GM19193 (cell line): ENCODE data around the gene MYO3B.

Source experiments
- POLR2A ChIP-seq: IDR thresholded peaks from 4 replicates; pipeline ENCODE4 v1.6.1; 2011; ENCODE audit not compliant: insufficient read depth, insufficient read length; ENCODE audit errors: extremely low read depth

The MYO3B gene

DNA sequence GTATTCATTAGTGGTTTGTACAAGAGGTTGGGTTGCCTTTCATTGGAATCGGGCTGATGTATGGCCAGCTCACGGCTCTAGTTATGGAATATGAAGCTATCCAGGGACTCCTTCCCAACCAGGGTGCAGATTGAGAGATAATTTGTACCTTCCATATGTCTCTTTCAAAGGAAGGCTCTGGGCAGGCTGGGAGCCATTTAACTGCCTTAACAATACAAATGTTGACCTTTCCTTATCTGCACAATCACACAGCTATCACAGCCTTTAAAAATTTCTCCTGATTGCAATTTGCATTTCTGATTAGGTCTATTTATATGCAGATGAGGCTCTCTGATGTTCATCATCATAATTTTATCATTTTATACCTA lies 58.7 kb downstream of the MYO3B start:
- no peak for TF ChIP-seq POLR2A

DNA sequence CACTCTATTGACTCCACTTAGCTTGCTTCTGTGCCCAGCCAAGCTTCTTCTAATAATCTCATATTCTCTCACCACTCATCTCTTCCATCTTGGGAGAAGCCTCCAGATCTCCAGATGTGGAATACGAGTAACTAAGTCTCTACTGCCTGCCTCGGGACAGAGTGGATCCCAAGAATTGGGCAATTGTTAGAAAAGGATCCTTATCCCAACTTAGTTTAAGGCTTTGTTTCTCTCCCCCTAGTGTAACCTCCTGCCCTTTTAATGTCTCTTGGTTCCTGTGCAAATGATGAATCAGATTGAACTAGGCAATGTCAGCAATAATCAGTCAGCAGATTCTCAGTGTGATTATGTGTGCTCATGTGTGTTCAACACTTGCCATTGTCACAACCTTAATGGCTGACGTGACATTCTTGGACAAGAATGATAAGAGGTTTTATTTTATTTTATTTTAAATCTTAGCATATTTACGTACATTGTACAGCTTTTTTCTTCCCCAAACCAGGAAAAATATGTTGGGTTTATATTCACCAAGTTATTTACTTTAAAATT lies 59.7 kb downstream of the MYO3B start:
- TF ChIP-seq POLR2A = no peak

DNA sequence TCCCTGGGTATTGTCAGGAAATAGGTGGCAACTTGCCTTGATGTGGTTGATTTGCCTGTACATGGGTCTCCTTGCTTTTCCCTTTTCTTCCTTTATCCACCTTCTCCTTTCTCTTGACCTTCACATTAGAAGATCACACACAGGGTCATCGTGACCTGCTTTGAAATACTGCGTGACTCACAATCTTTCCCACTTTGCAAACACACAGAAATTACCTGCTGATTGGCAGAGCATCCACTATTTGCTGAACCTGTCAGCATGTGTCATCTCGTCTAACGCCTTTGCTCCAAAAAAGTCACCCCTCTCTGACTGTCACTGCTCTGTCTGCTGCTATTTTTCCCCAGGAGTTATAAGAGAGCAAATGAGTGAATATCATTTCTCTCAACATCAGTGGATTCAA lies 60.8 kb downstream of the MYO3B start:
- TF ChIP-seq POLR2A = no peak

- no peak for TF ChIP-seq POLR2A
These were observed 62.7 kb downstream of the MYO3B start for GRCh38 chr2:170240629-170241028.

DNA sequence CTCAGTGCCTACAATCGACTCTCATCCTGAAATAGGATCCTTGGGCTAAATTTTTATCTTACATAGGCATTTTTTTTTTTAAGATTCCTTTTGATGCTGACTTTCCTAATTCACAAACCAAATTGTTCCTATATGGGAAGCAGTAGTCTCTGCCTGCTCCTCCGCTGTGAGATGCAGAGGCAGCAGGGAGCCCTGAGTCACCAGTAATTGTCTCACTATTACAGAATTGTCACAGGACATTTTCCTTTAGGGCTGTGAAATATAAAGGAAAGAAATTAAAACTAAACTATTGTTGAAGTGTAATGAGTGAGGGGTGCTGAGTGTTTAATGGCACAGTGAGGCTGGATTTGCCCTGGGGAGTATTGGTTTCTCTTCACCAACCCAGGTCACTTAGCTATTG lies 63.8 kb downstream of the MYO3B start:
- no peak for TF ChIP-seq POLR2A

DNA sequence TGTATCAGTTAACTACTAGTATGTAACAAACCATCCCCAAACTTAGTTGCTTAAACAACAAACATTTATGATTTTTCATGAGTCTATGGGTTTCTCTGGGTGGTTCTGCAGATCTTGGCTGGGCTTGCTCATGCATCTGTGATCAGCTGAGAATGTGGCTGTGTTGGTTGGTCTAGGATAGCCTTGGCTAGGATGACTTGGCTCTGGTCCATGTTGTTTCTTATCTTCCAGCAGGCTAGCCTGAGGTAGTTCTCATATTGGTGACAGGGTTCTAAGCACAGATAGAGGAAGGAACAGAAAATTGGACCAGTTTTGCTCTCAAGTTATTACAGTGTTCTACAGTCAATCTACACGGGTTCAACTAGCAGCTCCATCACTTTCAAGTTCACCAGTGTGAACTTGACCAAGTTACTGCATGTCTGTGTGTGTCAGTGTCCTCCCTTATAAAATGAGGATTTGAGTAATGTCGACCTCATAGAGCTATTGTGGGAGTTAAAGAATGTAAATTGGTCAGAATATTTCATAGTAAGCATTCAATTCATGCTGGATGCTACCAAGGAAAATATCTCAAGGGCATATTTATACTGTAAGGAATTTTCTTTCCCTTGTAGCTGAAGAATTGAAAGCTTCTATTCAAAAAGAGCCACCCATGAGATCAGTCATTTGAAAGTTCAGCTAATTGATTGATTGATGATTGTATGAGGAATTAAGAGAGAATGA lies 65.3 kb downstream of the MYO3B start:
- no peak for TF ChIP-seq POLR2A

DNA sequence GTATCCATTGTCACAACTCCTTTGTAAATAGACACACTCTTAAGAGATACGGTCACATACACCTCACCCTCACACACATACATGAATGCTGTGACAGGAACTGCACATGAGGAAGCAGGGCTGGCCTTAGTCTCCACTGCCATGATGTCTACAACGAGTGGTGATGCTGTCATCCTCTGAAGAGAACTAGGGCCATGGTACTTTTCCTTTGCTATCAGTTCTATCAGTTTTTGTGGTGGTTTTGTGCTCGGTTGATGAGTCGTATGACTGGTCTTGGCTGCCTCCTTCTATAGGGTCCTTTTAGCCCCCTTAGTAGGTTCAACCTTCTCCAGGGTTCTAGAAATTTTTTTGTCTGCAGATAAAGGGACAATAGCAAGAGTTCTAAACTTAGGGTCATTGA lies 66.0 kb downstream of the MYO3B start:
- no peak for TF ChIP-seq POLR2A

GRCh38 chr2:170244555-170244954 lies 66.6 kb downstream of the MYO3B start:
- TF ChIP-seq POLR2A = no peak

DNA sequence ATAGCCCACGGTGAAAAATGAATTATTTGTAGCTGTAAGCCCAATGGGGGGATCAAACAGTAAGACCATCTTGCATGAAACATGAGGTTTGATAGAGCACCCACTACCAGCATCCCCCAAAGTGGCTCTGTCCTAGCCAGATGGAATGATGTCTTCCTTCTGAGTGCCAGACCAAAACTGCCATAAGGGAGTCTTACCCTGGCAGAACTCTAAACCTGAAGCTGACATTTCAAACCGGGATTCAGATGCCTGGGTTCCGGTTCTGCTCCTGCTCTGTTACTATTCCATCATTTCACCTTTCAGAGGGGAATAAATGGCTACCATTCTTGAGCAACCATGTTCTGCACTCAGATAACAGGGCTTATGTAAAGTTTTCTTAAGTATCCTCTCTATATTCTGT lies 67.4 kb downstream of the MYO3B start:
- TF ChIP-seq POLR2A = no peak

- no peak for TF ChIP-seq POLR2A
These were observed 69.4 kb downstream of the MYO3B start for GRCh38 chr2:170247333-170247732.

DNA sequence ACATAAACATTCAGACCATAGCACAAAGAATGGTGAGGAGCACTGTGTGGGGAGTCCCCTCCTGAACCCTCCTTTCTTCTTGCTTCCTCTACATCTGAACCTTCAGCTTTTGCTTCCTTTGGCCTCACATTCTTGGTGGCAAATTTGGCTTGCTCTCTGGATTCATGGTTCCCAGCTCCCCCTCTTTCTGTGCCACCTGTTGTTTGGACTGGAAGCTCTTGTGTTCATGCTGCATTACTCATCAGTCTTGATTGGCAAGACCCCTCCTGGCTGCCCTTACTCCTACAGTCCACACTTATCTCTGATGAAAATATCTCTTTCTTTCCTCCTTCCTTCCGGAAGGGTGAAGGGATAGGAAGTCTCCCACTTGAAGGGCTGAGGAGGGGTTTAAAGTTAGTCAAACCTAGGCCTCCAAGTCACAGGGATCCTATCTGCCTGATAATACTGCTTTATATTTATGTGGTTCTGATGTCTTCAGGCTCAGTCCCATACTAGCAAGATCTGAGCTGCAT lies 70.0 kb downstream of the MYO3B start:
- TF ChIP-seq POLR2A = no peak

GRCh38 chr2:170248574-170249393 lies 70.8 kb downstream of the MYO3B start:
- TF ChIP-seq POLR2A = no peak

- TF ChIP-seq POLR2A = no peak
These were observed 71.8 kb downstream of the MYO3B start for GRCh38 chr2:170249761-170250160.

- TF ChIP-seq POLR2A = no peak
These were observed 72.6 kb downstream of the MYO3B start for GRCh38 chr2:170250584-170250983.

DNA sequence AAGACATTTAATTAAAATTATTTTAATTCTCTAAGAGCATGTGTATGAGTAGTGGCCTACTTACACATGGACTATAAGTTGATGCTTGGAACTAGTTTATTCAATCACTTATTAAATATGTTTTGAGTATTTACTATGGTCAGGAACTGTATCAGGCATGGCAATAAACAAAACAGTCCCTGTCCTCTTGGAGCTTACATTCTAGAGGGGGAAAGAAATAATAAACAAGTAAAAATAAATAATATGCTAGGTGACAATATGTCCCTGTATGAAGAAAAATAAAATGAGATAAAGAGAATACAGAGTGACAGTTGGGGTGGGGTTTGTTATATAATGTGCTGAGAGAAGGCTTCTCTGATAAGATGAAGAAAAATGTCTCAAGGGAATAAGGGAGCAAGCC lies 74.5 kb downstream of the MYO3B start:
- no peak for TF ChIP-seq POLR2A
